Measurements from ENCODE around the gene KLHL29.

DNA sequence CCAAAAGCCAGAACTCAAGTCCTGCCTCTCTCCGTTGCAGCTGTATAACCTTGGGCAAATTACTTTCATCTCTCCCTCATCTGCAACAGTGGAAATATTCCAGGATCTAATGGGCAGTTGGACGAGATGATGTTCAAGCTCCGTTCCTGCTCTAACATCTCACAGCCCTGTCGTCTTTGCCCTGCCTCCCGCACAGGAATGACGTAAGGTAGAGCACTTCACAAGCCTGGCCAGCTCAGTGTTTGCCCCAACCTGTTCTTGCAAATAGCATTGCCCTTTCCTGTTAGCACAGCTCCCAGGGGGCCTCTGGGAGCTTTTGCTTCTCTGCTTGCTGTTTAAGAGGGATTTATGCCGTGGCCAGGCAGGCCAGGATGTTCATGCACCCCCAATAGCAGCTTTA, 107.9 kb downstream of the KLHL29 start:
- TF ChIP-seq, protein P1, sequence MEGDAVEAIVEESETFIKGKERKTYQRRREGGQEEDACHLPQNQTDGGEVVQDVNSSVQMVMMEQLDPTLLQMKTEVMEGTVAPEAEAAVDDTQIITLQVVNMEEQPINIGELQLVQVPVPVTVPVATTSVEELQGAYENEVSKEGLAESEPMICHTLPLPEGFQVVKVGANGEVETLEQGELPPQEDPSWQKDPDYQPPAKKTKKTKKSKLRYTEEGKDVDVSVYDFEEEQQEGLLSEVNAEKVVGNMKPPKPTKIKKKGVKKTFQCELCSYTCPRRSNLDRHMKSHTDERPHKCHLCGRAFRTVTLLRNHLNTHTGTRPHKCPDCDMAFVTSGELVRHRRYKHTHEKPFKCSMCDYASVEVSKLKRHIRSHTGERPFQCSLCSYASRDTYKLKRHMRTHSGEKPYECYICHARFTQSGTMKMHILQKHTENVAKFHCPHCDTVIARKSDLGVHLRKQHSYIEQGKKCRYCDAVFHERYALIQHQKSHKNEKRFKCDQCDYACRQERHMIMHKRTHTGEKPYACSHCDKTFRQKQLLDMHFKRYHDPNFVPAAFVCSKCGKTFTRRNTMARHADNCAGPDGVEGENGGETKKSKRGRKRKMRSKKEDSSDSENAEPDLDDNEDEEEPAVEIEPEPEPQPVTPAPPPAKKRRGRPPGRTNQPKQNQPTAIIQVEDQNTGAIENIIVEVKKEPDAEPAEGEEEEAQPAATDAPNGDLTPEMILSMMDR (IDR thresholded peaks at IDR 0.05; ENCODE audit: poor library complexity, severe bottlenecking), result no peak
- TF ChIP-seq EP300 (conservative IDR thresholded peaks at IDR 0.05; ENCODE audit: poor library complexity, severe bottlenecking), result no peak
- no peak for TF ChIP-seq RAD21 (conservative IDR thresholded peaks at IDR 0.05)
- no peak for TF ChIP-seq POLR2AphosphoS5 (IDR thresholded peaks at IDR 0.05)
- TF ChIP-seq, protein P2, sequence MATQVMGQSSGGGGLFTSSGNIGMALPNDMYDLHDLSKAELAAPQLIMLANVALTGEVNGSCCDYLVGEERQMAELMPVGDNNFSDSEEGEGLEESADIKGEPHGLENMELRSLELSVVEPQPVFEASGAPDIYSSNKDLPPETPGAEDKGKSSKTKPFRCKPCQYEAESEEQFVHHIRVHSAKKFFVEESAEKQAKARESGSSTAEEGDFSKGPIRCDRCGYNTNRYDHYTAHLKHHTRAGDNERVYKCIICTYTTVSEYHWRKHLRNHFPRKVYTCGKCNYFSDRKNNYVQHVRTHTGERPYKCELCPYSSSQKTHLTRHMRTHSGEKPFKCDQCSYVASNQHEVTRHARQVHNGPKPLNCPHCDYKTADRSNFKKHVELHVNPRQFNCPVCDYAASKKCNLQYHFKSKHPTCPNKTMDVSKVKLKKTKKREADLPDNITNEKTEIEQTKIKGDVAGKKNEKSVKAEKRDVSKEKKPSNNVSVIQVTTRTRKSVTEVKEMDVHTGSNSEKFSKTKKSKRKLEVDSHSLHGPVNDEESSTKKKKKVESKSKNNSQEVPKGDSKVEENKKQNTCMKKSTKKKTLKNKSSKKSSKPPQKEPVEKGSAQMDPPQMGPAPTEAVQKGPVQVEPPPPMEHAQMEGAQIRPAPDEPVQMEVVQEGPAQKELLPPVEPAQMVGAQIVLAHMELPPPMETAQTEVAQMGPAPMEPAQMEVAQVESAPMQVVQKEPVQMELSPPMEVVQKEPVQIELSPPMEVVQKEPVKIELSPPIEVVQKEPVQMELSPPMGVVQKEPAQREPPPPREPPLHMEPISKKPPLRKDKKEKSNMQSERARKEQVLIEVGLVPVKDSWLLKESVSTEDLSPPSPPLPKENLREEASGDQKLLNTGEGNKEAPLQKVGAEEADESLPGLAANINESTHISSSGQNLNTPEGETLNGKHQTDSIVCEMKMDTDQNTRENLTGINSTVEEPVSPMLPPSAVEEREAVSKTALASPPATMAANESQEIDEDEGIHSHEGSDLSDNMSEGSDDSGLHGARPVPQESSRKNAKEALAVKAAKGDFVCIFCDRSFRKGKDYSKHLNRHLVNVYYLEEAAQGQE (IDR thresholded peaks at IDR 0.05; ENCODE audit: borderline replicate concordance), result no peak
- TF ChIP-seq SMC3 (conservative IDR thresholded peaks at IDR 0.05; ENCODE audit: poor library complexity), result no peak
- no peak for TF ChIP-seq MXI1 (conservative IDR thresholded peaks at IDR 0.05; ENCODE audit: poor library complexity, severe bottlenecking)
- no peak for TF ChIP-seq EZH2 (IDR thresholded peaks at IDR 0.05; ENCODE audit: borderline replicate concordance, insufficient read depth, low read length, poor library complexity, severe bottlenecking)
- TF ChIP-seq TAF1 (IDR thresholded peaks at IDR 0.05; ENCODE audit: low read depth), result no peak
